Ishikawa (cell line): ENCODE results near the gene CLDN25.

Experiments used
- CREB1 ChIP-seq: IDR thresholded peaks from 2 replicates; pipeline ENCODE4 v1.6.1; 2012; ENCODE audit warnings: low read depth
- TF ChIP-seq, protein P1 (sequence below): IDR thresholded peaks from 2 replicates; pipeline ENCODE4 v1.6.1; 2012; ENCODE audit warnings: low read depth, mild to moderate bottlenecking

DNA sequence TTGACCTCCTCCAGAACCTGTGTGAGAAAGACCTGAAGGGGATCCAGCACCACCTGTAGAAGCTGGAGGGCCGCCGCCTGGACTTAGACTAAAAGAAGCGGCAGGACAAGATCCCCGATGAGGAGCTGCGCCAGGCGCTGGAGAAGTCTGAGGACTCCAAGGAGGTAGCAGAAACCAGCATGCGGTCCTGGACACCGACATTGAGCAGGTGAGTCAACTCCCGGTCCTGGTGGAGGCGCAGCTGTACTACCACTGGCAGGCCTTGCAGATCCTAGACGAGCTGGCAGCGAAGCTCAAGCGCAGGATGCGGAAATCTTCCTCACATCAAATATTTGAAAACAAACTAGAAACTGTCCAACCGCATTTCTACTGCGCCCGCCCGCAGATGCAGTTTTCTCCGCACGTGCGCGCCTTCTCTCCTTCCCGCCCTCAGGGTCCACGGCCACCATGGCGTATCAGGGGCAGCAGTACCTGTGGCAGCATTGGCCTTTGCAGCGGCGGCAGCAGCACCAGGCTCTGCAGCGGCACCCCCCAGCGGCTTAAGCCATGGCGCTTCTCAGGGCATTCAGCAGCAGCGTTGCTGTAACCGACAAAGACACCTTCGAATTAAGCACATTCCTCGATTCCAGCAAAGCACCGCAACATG lies 10.2 kb downstream of the CLDN25 start:
- no peak for TF ChIP-seq CREB1
- TF ChIP-seq, protein P1, sequence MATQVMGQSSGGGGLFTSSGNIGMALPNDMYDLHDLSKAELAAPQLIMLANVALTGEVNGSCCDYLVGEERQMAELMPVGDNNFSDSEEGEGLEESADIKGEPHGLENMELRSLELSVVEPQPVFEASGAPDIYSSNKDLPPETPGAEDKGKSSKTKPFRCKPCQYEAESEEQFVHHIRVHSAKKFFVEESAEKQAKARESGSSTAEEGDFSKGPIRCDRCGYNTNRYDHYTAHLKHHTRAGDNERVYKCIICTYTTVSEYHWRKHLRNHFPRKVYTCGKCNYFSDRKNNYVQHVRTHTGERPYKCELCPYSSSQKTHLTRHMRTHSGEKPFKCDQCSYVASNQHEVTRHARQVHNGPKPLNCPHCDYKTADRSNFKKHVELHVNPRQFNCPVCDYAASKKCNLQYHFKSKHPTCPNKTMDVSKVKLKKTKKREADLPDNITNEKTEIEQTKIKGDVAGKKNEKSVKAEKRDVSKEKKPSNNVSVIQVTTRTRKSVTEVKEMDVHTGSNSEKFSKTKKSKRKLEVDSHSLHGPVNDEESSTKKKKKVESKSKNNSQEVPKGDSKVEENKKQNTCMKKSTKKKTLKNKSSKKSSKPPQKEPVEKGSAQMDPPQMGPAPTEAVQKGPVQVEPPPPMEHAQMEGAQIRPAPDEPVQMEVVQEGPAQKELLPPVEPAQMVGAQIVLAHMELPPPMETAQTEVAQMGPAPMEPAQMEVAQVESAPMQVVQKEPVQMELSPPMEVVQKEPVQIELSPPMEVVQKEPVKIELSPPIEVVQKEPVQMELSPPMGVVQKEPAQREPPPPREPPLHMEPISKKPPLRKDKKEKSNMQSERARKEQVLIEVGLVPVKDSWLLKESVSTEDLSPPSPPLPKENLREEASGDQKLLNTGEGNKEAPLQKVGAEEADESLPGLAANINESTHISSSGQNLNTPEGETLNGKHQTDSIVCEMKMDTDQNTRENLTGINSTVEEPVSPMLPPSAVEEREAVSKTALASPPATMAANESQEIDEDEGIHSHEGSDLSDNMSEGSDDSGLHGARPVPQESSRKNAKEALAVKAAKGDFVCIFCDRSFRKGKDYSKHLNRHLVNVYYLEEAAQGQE = no peak
